Heart left ventricle (tissue), 16 donors: Measurements from ENCODE around the gene RAB11FIP4. TPM values are rescaled to one million over a fixed set of nuclear protein-coding genes. Genes with fewer than 3 reads are reported as not detected.

Source experiments
- ATAC-seq, 4 donors: fragments of 200-7000 bp; cut with Tn5 transposase; one replicate each; pipeline ENCODE4 v1.9.1; 2020 to 2022; ENCODE audit warnings: moderate library complexity in 4 of 4, mild to moderate bottlenecking in 3 of 4, moderate number of reproducible peaks in 1 of 4
- DNase-seq, 5 donors: peaks; one replicate each; pipeline ENCODE4 v3.0.0-alpha.2; 2020
- H3K27ac ChIP-seq, 12 donors: fragments of 200-600 bp; sonication (generic) in 4 of 12; one replicate each; pipeline versions ENCODE4 v1.5.0 to v1.8.0; 2016 to 2022; ENCODE audit warnings: mild to moderate bottlenecking in 2 of 12
- H3K27me3 ChIP-seq, 9 donors: fragments of 200-600 bp; sonication (generic) in 2 of 9; one replicate each; pipeline versions ENCODE4 v1.5.1 to v1.8.0; 2016 to 2022; ENCODE audit warnings: mild to moderate bottlenecking in 3 of 9
- H3K36me3 ChIP-seq, 9 donors: fragments of 200-600 bp; sonication (generic) in 2 of 9; one replicate each; pipeline versions ENCODE4 v1.5.0 to v1.8.0; 2018 to 2022; ENCODE audit warnings: mild to moderate bottlenecking in 2 of 9
- H3K4me1 ChIP-seq, 12 donors: fragments of 200-600 bp; sonication (generic) in 4 of 12; one replicate each; pipeline versions ENCODE4 v1.5.0 to v1.8.0; 2016 to 2022; ENCODE audit warnings: mild to moderate bottlenecking in 3 of 12
- H3K4me3 ChIP-seq, 12 donors: fragments of 200-600 bp; sonication (generic) in 4 of 12; one replicate each; pipeline versions ENCODE4 v1.5.0 to v1.8.0; 2017 to 2022; ENCODE audit warnings: mild to moderate bottlenecking in 9 of 12, moderate library complexity in 4 of 12
- H3K9me3 ChIP-seq, 12 donors: fragments of 200-600 bp; sonication (generic) in 4 of 12; one replicate each; pipeline versions ENCODE4 v1.5.0 to v1.8.0; 2016 to 2022; ENCODE audit warnings: mild to moderate bottlenecking in 1 of 12
- POLR2A ChIP-seq, 2 donors: fragments of 450-650 bp; IDR thresholded peaks; one replicate each; pipeline ENCODE4 v1.6.1; 2017; ENCODE audit warnings: antibody characterized with exemption in 2 of 2, mild to moderate bottlenecking in 2 of 2, moderate library complexity in 2 of 2
- WGBS, 4 donors: extraction: QIAGEN DNeasy Blood & Tissue Kit in 2 of 4; methylation state at CpG; one replicate each; pipeline versions ENCODE4 v1.1.5 to v1.1.7; 2013 to 2018; 5-methylcytosine and 5-hydroxymethylcytosine counted together
- intact Hi-C, 10 donors: fragments of 100-400 bp; cut with DNase I; formaldehyde crosslinking; loops; one replicate each; pipeline versions ENCODE4 v1.11.1 to v1.14.2; 2022
- polyA plus RNA-seq, 2 donors: library from polyadenylated mRNA; stranded (reverse); fragments of 200-250 nt; gene quantifications; one replicate each; pipeline ENCODE4 v1.2.3, GENCODE V29; 2013
- total RNA-seq, 9 donors: library from RNA; depleted of rRNA in 2 of 9; stranded (reverse); fragments of >200 nt in 2 of 9; fragmentation: NEBNext Ultra II Directional in 3 of 9; extraction: Animal tissue kit (Norgen Biotek cat#: 25700) in 3 of 9; gene quantifications; one replicate each; pipeline versions ENCODE4 v1.1.0 to v1.2.4, GENCODE V29; 2016 to 2023
- TF ChIP-seq, protein P1 (sequence below), 12 donors: fragments of 200-600 bp; sonication (generic) in 4 of 12; IDR thresholded peaks; one replicate each; pipeline versions ENCODE4 v1.5.0 to v1.8.0; 2018 to 2022; ENCODE audit warnings: antibody characterized with exemption in 12 of 12, mild to moderate bottlenecking in 5 of 12
- donor health status: ischemic (EF 13 %, LVEDD 7.1; RV severe dilation, severe dysfunction).
- donor health status: healthy with polysubstance abuse.
- donor health status: DM: no; HTN: yes; CAD: no.
- donor health status: DM: no; HTN: no; CAD: no.
- donor health status: ischemic (EF 25% LVEDD 6.9; RV normal size, moderate dysfunction).
- donor health status: ischemic (EF 25% LVEDD 5.7; RV mildly dilated, moderate dysfunction).
- donor health status: healthy.
- donor health status: DM: yes; HTN: yes; CAD: no.
- donor health status: ischemic (EF 35%, LVEDD 5.7; RV mildly dilated, moderate dysfunction).
- donor health status: nonischemic (EF 11% LVEDD 7.7; RV severe dilation, severe dysfunction).
- donor health status: DM: yes; HTN: yes; CAD: no.
- donor health status: PGD.
- donor health status: ischemic (EF 29% LVEDD 5.4; RV normal size, mild dysfunction).
- donor health status: nonischemic (EF 23%, LVEDD 6.1; RV moderate dilation, normal function).

Gene RAB11FIP4
- total and polyA plus RNA-seq, 11 donors = 1.5 to 13.7 (median 8.3) TPM

DNA sequence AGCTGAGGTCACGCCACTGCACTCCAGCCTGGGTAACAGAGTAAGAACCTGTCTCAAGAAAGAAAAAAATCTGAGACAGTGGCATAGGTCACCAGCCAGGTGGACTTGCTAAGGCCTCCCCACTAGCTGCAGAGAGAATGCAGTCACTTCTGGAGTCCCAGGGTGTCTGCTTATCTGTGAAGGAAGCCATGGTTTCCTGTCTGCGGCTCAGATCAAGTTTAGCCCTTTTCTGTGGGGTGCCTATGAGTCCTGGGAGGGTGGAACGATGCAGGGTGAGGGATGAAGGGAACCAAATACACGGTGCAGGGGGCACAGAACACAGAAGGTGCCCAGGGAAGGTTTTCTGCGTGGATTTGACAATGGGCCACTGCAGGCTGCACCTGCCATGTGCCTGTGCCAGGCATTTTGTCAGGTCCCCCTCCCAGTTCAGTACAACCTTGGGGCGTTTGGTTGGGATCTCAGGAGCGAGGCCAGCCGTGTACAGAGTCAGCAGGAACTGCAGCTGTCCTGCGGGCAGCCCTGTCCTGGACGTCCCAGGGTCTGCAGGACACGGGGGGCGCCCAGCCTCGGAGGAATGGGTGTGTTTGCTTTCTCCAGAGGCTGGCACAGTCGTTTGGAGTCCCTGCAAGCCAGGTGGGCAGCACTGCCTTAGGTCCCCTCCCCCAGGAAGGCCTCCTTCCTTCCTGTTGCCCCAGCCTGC is 41.8 kb downstream of the RAB11FIP4 start:
- peaks cover 0 to 6% (median 0%) of the 10 kb centered on the region in 12 donors for H3K4me1 ChIP-seq
- 53 to 69% (median 58%) methylated on average over 9 to 14 of the region's 14 CpGs for WGBS, 4 donors

DNA sequence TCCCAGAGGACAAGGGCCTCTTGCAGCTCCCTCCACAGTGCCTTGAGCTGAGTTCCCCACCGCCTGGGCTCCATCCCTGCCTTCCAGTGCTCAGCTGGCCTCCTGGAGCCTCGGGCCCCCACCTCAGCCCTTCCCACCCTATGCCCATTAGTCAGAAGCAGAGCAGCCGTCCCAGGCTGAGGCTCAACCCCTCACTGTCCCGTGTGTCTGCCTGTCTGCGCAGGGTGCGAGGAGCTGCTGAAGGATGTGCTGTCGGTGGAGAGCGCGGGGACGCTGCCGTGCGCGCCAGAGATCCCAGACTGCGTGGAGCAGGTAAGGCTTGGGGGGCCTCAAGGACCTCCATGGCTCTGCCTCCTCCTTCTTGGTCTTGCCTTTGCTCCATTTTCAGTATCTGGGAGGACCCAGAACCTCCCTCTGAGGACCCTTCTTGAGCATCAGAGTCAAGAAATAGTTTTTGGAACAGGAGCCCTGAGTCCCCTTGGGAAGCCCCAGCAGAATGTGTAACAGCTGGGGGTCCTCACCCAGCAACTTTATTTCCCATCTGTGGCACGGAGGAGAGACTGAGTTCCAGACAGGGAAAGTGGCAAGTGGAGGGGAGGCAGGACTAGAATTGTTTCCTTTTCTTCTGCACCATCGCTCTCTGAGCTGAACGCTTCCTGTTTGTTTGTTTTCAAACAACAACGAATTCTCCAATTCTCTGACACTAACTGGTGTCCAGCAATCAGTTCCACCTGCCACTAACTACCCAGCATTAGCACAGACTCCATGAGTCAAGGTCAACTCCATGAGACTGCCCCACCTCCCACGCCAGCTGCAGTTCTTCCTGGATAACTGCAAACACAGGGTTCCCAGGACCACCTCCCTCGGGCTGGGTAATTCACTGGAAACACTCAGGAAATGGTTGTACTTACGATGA is 42.6 kb downstream of the RAB11FIP4 start:
- ATAC-seq = no peak
- Histone ChIP-seq H3K4me1 (peaks cover 0 to 6% (median 0%) of the 10 kb centered on the region in 12 donors), H3K4me3 (no peak overlapping the region), H3K9me3 (no peaks in the 10 kb centered on the region), H3K27ac (no peak overlapping the region), H3K36me3 (no peaks in the 10 kb centered on the region), H3K27me3 (peaks cover 0 to 28% (median 3%) of the 10 kb centered on the region in 9 donors)
- TF ChIP-seq, protein P1, sequence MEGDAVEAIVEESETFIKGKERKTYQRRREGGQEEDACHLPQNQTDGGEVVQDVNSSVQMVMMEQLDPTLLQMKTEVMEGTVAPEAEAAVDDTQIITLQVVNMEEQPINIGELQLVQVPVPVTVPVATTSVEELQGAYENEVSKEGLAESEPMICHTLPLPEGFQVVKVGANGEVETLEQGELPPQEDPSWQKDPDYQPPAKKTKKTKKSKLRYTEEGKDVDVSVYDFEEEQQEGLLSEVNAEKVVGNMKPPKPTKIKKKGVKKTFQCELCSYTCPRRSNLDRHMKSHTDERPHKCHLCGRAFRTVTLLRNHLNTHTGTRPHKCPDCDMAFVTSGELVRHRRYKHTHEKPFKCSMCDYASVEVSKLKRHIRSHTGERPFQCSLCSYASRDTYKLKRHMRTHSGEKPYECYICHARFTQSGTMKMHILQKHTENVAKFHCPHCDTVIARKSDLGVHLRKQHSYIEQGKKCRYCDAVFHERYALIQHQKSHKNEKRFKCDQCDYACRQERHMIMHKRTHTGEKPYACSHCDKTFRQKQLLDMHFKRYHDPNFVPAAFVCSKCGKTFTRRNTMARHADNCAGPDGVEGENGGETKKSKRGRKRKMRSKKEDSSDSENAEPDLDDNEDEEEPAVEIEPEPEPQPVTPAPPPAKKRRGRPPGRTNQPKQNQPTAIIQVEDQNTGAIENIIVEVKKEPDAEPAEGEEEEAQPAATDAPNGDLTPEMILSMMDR (IDR thresholded peaks at IDR 0.05) = no peak
- no peak for TF ChIP-seq POLR2A (IDR thresholded peaks at IDR 0.05)
- intact Hi-C loops = no loop called here
- 77 to 81% (median 79%) methylated on average over 19 to 21 of the region's 21 CpGs for WGBS, 4 donors
- DNase-seq = no peak

More for the DNA sequence above, 41.8 kb downstream of the RAB11FIP4 start:
- Histone ChIP-seq H3K9me3 (no peaks in the 10 kb centered on the region), H3K36me3 (no peaks in the 10 kb centered on the region), H3K27ac (no peak overlapping the region), H3K4me3 (no peak overlapping the region), H3K27me3 (peaks cover 0 to 28% (median 3%) of the 10 kb centered on the region in 9 donors)
- intact Hi-C loops = no loop called here
- ATAC-seq = no peak
- TF ChIP-seq, protein P1 (IDR thresholded peaks at IDR 0.05) = no peak
- TF ChIP-seq POLR2A (IDR thresholded peaks at IDR 0.05) = no peak
- no peak for DNase-seq

DNA sequence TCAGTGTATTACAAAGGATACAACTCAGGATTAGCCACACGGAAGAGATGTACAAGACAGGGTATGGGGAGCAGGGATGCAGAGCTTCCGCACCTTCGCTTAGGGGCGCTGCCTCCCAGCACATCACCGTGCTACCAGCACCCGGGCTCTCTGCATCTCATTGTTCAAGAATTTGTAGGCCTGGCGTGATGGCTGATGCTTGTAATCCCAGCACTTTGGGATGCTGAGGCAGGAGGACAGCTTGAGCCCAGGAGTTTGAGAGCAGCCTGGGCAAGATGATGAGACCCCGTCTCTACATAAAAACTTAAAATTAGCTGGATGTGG is 43.2 kb downstream of the RAB11FIP4 start:
- no peak overlapping the region for H3K4me3 ChIP-seq
- peaks cover 0 to 26% (median 3%) of the 10 kb centered on the region in 9 donors for H3K27me3 ChIP-seq
- 81 to 88% (median 83%) methylated on average over 8 of the region's 8 CpGs for WGBS, 4 donors
- DNase-seq (no peak), ATAC-seq (no peak)
- peaks cover 0 to 6% (median 0%) of the 10 kb centered on the region in 12 donors for H3K4me1 ChIP-seq
- H3K36me3 ChIP-seq = no peaks in the 10 kb centered on the region
- no peak overlapping the region for H3K27ac ChIP-seq
- TF ChIP-seq POLR2A (IDR thresholded peaks at IDR 0.05) = no peak
- TF ChIP-seq, protein P1 (IDR thresholded peaks at IDR 0.05) = no peak
- intact Hi-C loops = loop anchor here in 7 of 10 donors (5.0 kb wide), 2 partner anchors 408 to 468 kb away; partner anchors contain the start of gene UTP6 (in 1 of the 7)
- H3K9me3 ChIP-seq = no peaks in the 10 kb centered on the region

DNA sequence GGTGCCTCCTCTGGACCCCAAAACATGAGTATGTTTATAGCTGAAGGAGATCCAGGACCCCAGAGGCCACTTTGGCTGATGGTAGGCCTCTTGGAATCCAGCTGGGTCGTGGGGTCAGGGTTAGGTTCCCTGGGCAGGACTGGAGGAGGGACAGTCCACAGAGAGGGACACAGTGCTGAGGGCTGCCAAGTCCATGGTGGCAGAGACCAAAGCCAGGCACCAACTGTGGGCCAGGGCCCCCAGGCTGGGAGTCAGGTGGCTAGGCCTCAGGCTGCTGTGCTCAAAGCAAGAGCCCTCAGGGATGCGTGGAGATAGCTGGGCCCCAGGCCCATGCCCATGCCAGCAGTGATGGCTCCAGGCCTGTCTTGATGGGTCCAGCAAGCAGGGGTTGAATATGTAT is 44.1 kb downstream of the RAB11FIP4 start:
- TF ChIP-seq, protein P1 (IDR thresholded peaks at IDR 0.05) = no peak
- TF ChIP-seq POLR2A (IDR thresholded peaks at IDR 0.05) = no peak
- intact Hi-C loops = loop anchor here in 7 of 10 donors (5.0 kb wide), 2 partner anchors 407 to 467 kb away; partner anchors contain the start of gene UTP6 (in 1 of the 7)
- H3K4me1 ChIP-seq = peaks cover 0 to 6% (median 0%) of the 10 kb centered on the region in 12 donors
- H3K4me3 ChIP-seq = no peak overlapping the region
- peaks cover 0 to 18% (median 3%) of the 10 kb centered on the region in 9 donors for H3K27me3 ChIP-seq
- ATAC-seq (no peak), DNase-seq (no peak)
- H3K36me3 ChIP-seq = no peaks in the 10 kb centered on the region
- 68 to 86% (median 70%) methylated on average over 1 to 2 of the region's 2 CpGs for WGBS, 4 donors
- H3K9me3 ChIP-seq = no peaks in the 10 kb centered on the region
- H3K27ac ChIP-seq = no peak overlapping the region
